Hematopoietic multipotent progenitor cell (in vitro differentiated cells): ENCODE data around the gene POPDC2. TPM values are rescaled to one million over a fixed set of nuclear protein-coding genes. Genes with fewer than 3 reads are reported as not detected.
A peak's percentile ranks its signal among the peaks of the same experiment; 100 is the strongest.
"Not testable (repeated sequence)": the region's sequence is repeated elsewhere in the genome, so short reads cannot be mapped to it uniquely, and the experiment has no call there.

Experiments
- DNase-seq, 3 donors: peaks; one replicate each; pipeline ENCODE4 v3.0.0-alpha.2; 2011 to 2015; ENCODE audit warnings: low read depth in 2 of 3, low spot score in 2 of 3
- total RNA-seq: library from RNA; depleted of rRNA; stranded (reverse); fragments of >200 nt; gene quantifications from one replicate; pipeline ENCODE4 v1.2.3, GENCODE V29; 2012

Gene POPDC2
- total RNA-seq, 1 donor, result 0.54 TPM

GRCh38 chr3:119620899-119621298 is 39.5 kb downstream of the POPDC2 start:
- DNase-seq, result no peak

GRCh38 chr3:119619094-119619493 is 41.3 kb downstream of the POPDC2 start:
- DNase-seq, result no peak

GRCh38 chr3:119616056-119616455 is 44.3 kb downstream of the POPDC2 start:
- no peak for DNase-seq

GRCh38 chr3:119613872-119614271 is 46.5 kb downstream of the POPDC2 start:
- DNase-seq, result no peak

GRCh38 chr3:119613201-119613600 is 47.2 kb downstream of the POPDC2 start:
- DNase-seq, result no peak

GRCh38 chr3:119611664-119612063 is 48.7 kb downstream of the POPDC2 start:
- no peak for DNase-seq

GRCh38 chr3:119609301-119609700 is 51.1 kb downstream of the POPDC2 start:
- DNase-seq, result no peak

GRCh38 chr3:119608405-119609000 is 51.9 kb downstream of the POPDC2 start:
- no peak for DNase-seq

- no peak for DNase-seq
Measured at GRCh38 chr3:119604878-119605277, 55.5 kb downstream of the POPDC2 start.

- DNase-seq, result no peak
Measured at GRCh38 chr3:119602676-119603075, 57.7 kb downstream of the POPDC2 start.

- DNase-seq, result no peak
Measured at GRCh38 chr3:119601154-119601553, 59.2 kb downstream of the POPDC2 start.

GRCh38 chr3:119600732-119601131 is 59.7 kb downstream of the POPDC2 start:
- DNase-seq, result peak in 2 of 3 donors; percentile 30 to 39

- DNase-seq, result no peak
Measured at GRCh38 chr3:119599558-119600174, 60.7 kb downstream of the POPDC2 start.

- no peak for DNase-seq
Measured at GRCh38 chr3:119598410-119599098, 61.8 kb downstream of the POPDC2 start.

- DNase-seq, result no peak
Measured at GRCh38 chr3:119597548-119598288, 62.7 kb downstream of the POPDC2 start, which contains the start of gene PLA1A. PLA1A (plus strand) TSS chr3:119597885; CDS start chr3:119597914, 29 bp downstream.

- DNase-seq, result no peak
Measured at GRCh38 chr3:119596398-119596797, 64.0 kb downstream of the POPDC2 start.

GRCh38 chr3:119595639-119596334 is 64.6 kb downstream of the POPDC2 start:
- no peak for DNase-seq

- DNase-seq, result not testable (repeated sequence)
Measured at GRCh38 chr3:119594929-119595328, 65.5 kb downstream of the POPDC2 start.

GRCh38 chr3:119594066-119594465 is 66.3 kb downstream of the POPDC2 start:
- no peak for DNase-seq

GRCh38 chr3:119592861-119593260 is 67.5 kb downstream of the POPDC2 start:
- DNase-seq, result no peak
